MV-4-11 (cell line): Measurements from ENCODE around the gene FCSK.
A peak's percentile ranks its signal among the peaks of the same experiment; 100 is the strongest.
"Not testable (repeated sequence)": the region's sequence is repeated elsewhere in the genome, so short reads cannot be mapped to it uniquely, and the experiment has no call there.

Experiments
- DNase-seq: peaks from one replicate; lab custom pipeline; 2025; lab: John Stamatoyannopoulos, UW

FCSK gene

GRCh38 chr16:70524399-70524825, 70.0 kb downstream of the FCSK start:
- DNase-seq: not testable (repeated sequence)

GRCh38 chr16:70526403-70526802, 72.0 kb downstream of the FCSK start:
- DNase-seq: peak; percentile 19

GRCh38 chr16:70527315-70527996, 73.1 kb downstream of the FCSK start:
- DNase-seq: no peak

- peak; percentile 4 for DNase-seq
Observed at GRCh38 chr16:70529051-70529777, 74.8 kb downstream of the FCSK start.
